MM.1S (cell line): ENCODE results near the gene UNC93A.

ENCODE experiments used
- EZH2 ChIP-seq: fragments of 300-600 bp; sonication (generic); optimal IDR thresholded peaks from 2 replicates; pipeline ENCODE3; 2017; ENCODE audit warnings: low read depth, mild to moderate bottlenecking, antibody characterized with exemption, low read length, mixed read lengths
- EZH2phosphoT487 ChIP-seq: fragments of 300-600 bp; sonication (generic); IDR thresholded peaks from 2 replicates; pipeline ENCODE4 v1.6.1; 2018; ENCODE audit warnings: antibody characterized with exemption, low read length
- TF ChIP-seq, protein P1 (sequence below): fragments of 300-600 bp; sonication (generic); IDR thresholded peaks from 2 replicates; pipeline ENCODE4 v1.5.1; 2016; ENCODE audit warnings: antibody characterized with exemption, low read length, mixed read lengths

DNA sequence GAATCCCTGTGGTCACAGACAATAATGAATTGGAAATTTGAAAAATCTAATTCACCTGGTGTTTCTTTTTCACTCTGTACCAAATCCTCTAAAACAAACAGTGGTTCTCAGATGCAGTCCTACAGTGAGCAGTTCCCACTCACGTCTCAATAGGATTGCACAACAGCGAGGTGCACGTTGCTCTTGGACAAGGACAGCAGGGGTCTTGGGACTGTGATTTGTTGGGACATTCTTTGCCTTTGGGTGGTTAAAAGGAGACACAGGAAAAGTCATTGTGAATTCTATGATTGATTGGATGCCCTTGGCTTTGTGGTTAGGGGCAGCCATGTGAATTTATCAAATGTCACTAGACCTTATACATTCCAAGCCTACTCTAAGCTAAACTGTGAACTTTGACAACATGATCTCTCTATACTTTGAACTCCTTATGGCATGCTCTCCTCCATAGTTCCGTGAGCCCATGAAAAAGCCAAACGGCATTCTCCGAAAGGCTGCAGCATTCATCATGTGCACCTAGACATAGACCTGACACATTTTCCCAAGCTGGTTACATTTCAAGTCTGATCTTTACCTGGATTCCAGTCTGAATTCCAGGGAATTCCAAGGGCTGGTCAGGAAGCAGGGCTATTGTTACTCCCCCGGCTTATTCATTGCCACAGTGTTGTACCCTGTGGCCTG is 647 bp downstream of the UNC93A start:
- TF ChIP-seq, protein P1, sequence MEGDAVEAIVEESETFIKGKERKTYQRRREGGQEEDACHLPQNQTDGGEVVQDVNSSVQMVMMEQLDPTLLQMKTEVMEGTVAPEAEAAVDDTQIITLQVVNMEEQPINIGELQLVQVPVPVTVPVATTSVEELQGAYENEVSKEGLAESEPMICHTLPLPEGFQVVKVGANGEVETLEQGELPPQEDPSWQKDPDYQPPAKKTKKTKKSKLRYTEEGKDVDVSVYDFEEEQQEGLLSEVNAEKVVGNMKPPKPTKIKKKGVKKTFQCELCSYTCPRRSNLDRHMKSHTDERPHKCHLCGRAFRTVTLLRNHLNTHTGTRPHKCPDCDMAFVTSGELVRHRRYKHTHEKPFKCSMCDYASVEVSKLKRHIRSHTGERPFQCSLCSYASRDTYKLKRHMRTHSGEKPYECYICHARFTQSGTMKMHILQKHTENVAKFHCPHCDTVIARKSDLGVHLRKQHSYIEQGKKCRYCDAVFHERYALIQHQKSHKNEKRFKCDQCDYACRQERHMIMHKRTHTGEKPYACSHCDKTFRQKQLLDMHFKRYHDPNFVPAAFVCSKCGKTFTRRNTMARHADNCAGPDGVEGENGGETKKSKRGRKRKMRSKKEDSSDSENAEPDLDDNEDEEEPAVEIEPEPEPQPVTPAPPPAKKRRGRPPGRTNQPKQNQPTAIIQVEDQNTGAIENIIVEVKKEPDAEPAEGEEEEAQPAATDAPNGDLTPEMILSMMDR: no peak
- TF ChIP-seq EZH2 (no peak), EZH2phosphoT487 (no peak)
